Hepatocyte (in vitro differentiated cells): ENCODE data around the gene SUGCT.

Source experiments
- EZH2 ChIP-seq: fragments of 200-600 bp; sonication (generic); IDR thresholded peaks from 2 replicates; pipeline ENCODE4 v1.6.1; 2016; ENCODE audit warnings: antibody characterized with exemption, mild to moderate bottlenecking, borderline replicate concordance
- EZH2phosphoT487 ChIP-seq: fragments of 200-600 bp; sonication (generic); IDR thresholded peaks from one replicate; pipeline ENCODE4 v1.6.1; 2018; ENCODE audit warnings: antibody characterized with exemption, mild to moderate bottlenecking, low read depth, moderate library complexity; ENCODE audit not compliant: unreplicated experiment, severe bottlenecking
- TF ChIP-seq, protein P1 (sequence below): fragments of 200-600 bp; sonication (generic); IDR thresholded peaks from 2 replicates; pipeline ENCODE4 v1.5.1; 2016; ENCODE audit warnings: antibody characterized with exemption, mild to moderate bottlenecking; ENCODE audit not compliant: poor library complexity

DNA sequence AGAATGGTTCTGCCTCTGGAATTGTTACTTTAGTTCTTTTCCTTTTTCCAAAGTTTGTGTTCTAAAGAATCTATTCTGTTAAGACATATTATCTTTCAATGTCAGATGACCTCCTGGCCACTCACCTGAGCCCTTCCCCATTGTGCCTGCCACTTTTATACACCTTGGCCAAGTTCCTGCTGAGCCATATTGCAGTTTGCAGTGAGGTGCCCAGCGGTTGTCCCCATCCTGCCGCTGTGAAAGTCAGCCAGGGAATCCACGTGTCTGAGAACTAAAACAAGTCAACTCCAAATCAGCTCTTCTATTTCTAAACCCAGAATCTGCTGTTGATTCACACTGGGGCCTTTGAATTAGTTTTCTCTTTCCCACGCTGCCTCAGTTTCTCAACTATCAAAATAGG lies 641.1 kb downstream of the SUGCT start:
- TF ChIP-seq, protein P1, sequence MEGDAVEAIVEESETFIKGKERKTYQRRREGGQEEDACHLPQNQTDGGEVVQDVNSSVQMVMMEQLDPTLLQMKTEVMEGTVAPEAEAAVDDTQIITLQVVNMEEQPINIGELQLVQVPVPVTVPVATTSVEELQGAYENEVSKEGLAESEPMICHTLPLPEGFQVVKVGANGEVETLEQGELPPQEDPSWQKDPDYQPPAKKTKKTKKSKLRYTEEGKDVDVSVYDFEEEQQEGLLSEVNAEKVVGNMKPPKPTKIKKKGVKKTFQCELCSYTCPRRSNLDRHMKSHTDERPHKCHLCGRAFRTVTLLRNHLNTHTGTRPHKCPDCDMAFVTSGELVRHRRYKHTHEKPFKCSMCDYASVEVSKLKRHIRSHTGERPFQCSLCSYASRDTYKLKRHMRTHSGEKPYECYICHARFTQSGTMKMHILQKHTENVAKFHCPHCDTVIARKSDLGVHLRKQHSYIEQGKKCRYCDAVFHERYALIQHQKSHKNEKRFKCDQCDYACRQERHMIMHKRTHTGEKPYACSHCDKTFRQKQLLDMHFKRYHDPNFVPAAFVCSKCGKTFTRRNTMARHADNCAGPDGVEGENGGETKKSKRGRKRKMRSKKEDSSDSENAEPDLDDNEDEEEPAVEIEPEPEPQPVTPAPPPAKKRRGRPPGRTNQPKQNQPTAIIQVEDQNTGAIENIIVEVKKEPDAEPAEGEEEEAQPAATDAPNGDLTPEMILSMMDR = no peak
- no peak for TF ChIP-seq EZH2
- no peak for TF ChIP-seq EZH2phosphoT487
